Nephron progenitor cell (in vitro differentiated cells): ENCODE measurements around the gene CCS.
A peak's percentile ranks its signal among the peaks of the same experiment; 100 is the strongest.
"Not testable (repeated sequence)": the region's sequence is repeated elsewhere in the genome, so short reads cannot be mapped to it uniquely, and the experiment has no call there.

ENCODE experiments used
- DNase-seq: peaks from one replicate; pipeline ENCODE4 v3.0.0; 2021
- H3K27ac Mint-ChIP-seq: 2 replicates; pipeline ENCODE4 v1.8.0; 2021; ENCODE audit warnings: mild to moderate bottlenecking, moderate library complexity, mixed read lengths
- H3K27me3 Mint-ChIP-seq: 2 replicates; pipeline ENCODE4 v1.8.0; 2021; ENCODE audit warnings: mild to moderate bottlenecking, low read depth, mixed read lengths; ENCODE audit not compliant: poor library complexity
- H3K36me3 Mint-ChIP-seq: 2 replicates; pipeline ENCODE4 v1.8.0; 2021; ENCODE audit warnings: low read depth, mixed read lengths
- H3K4me1 Mint-ChIP-seq: 2 replicates; pipeline ENCODE4 v1.8.0; 2021; ENCODE audit warnings: mixed read lengths
- H3K4me3 Mint-ChIP-seq: 2 replicates; pipeline ENCODE4 v1.8.0; 2021; ENCODE audit warnings: mild to moderate bottlenecking, moderate library complexity, mixed read lengths
- H3K9me3 Mint-ChIP-seq: 2 replicates; pipeline ENCODE4 v1.8.0; 2021; ENCODE audit warnings: mild to moderate bottlenecking, moderate library complexity, mixed read lengths
- CTCF ChIP-seq: fragments of 200-600 bp; sonication (generic); IDR thresholded peaks from 2 replicates; pipeline ENCODE4 v1.5.0; 2021; ENCODE audit warnings: antibody characterized with exemption

CCS gene

GRCh38 chr11:66586136-66586535, 6.8 kb upstream of the CCS start:
- peaks cover 58% of the 10 kb centered on the region for H3K9me3 Mint-ChIP-seq
- H3K4me1 Mint-ChIP-seq, result peaks cover 12% of the 10 kb centered on the region
- DNase-seq, result no peak
- H3K27me3 Mint-ChIP-seq, result peaks cover 10% of the 10 kb centered on the region
- H3K27ac Mint-ChIP-seq, result no peak overlapping the region
- TF ChIP-seq CTCF, result no peak
- H3K36me3 Mint-ChIP-seq, result no peaks in the 10 kb centered on the region
- no peak overlapping the region for H3K4me3 Mint-ChIP-seq

- not testable (repeated sequence) for H3K36me3 Mint-ChIP-seq, H3K4me1 Mint-ChIP-seq, H3K4me3 Mint-ChIP-seq, DNase-seq, H3K27ac Mint-ChIP-seq
- peaks cover 65% of the 10 kb centered on the region for H3K9me3 Mint-ChIP-seq
- peaks cover 11% of the 10 kb centered on the region for H3K27me3 Mint-ChIP-seq
Measured at GRCh38 chr11:66589315-66589714, 3.7 kb upstream of the CCS start.

- Mint-ChIP-seq H3K36me3 (peaks cover 11% of the 10 kb centered on the region), H3K9me3 (peaks cover 60% of the 10 kb centered on the region), H3K4me3 (no peak overlapping the region), H3K4me1 (peaks cover 14% of the 10 kb centered on the region), H3K27ac (no peak overlapping the region), H3K27me3 (peaks cover 11% of the 10 kb centered on the region)
- no peak for TF ChIP-seq CTCF
- no peak for DNase-seq
Measured at GRCh38 chr11:66589996-66590675, 2.8 kb upstream of the CCS start.

- H3K36me3 Mint-ChIP-seq, result peaks cover 13% of the 10 kb centered on the region
- peaks cover 50% of the 10 kb centered on the region for H3K9me3 Mint-ChIP-seq
- no peak overlapping the region for H3K27ac Mint-ChIP-seq
- no peak for DNase-seq
- TF ChIP-seq CTCF, result no peak
- H3K27me3 Mint-ChIP-seq, result peaks cover 11% of the 10 kb centered on the region
- peaks cover 20% of the 10 kb centered on the region for H3K4me1 Mint-ChIP-seq
- no peak overlapping the region for H3K4me3 Mint-ChIP-seq
Measured at GRCh38 chr11:66591175-66591574, 1.8 kb upstream of the CCS start.

- H3K36me3 Mint-ChIP-seq, result peaks cover 20% of the 10 kb centered on the region
- H3K27me3 Mint-ChIP-seq, result peaks cover 8% of the 10 kb centered on the region
- peak overlapping the region; percentile 99 for H3K27ac Mint-ChIP-seq
- no peak for TF ChIP-seq CTCF
- H3K4me1 Mint-ChIP-seq, result peaks cover 20% of the 10 kb centered on the region
- DNase-seq, result no peak
- H3K4me3 Mint-ChIP-seq, result peak overlapping the region; percentile 100
- peaks cover 36% of the 10 kb centered on the region for H3K9me3 Mint-ChIP-seq
Measured at GRCh38 chr11:66593303-66593635, 284 bp downstream of the CCS start.

- DNase-seq, result no peak
- peak overlapping the region; percentile 100 for H3K4me3 Mint-ChIP-seq
- peaks cover 20% of the 10 kb centered on the region for H3K4me1 Mint-ChIP-seq
- H3K27ac Mint-ChIP-seq, result no peak overlapping the region
- H3K27me3 Mint-ChIP-seq, result peaks cover 8% of the 10 kb centered on the region
- peaks cover 20% of the 10 kb centered on the region for H3K36me3 Mint-ChIP-seq
- no peak for TF ChIP-seq CTCF
- peaks cover 36% of the 10 kb centered on the region for H3K9me3 Mint-ChIP-seq
Measured at GRCh38 chr11:66593650-66594049, 665 bp downstream of the CCS start.
